ENCODE measurements around the gene BEND7. TPM values are rescaled to one million over a fixed set of nuclear protein-coding genes. Genes with fewer than 3 reads are reported as not detected.
"Not testable (repeated sequence)": the region's sequence is repeated elsewhere in the genome, so short reads cannot be mapped to it uniquely, and the experiment has no call there.

The BEND7 gene
- total RNA-seq, 1 donor from 2014 or later, result 18.3 TPM

DNA sequence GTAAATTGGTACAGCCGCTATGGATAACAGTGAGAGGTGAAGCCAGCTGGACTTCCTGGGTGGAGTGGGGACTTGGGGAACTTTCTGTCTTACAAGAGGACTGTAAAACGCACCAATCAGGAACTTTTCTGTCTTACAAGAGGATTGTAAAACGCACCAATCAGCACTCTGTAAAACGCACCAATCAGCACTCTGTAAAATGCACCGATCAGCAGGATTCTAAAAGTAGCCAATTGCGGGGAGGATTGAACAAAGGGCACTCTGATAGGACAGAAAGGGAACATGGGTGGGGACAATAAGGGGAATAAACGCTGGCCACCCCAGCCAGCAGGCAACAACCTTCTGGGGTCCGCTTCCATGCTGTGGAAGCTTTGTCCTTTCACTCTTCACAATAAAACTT is 100.9 kb downstream of the BEND7 start:
- not testable (repeated sequence) for DNase-seq (ENCODE audit: extremely low read depth, low read depth, low spot score)

DNA sequence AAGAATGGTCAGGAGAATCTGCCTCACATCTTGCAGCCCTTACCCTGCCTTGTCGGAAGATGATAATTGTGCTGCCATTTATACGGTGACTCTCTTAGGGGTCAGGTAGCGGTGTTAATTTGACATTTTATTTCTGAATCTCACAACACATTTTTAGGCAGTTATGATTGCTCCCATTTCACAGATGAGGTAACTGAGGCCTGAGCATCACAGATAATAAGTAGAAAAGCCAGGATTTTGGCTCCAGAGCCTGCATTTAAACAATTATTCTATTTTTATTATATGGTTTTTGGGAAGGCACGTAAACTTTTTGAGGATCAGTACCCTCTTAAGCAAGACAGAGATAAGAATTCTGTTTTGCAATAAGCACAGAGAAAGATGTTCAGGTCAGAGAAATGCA is 103.4 kb downstream of the BEND7 start:
- no peak for DNase-seq (ENCODE audit: extremely low read depth, low read depth, low spot score)

DNA sequence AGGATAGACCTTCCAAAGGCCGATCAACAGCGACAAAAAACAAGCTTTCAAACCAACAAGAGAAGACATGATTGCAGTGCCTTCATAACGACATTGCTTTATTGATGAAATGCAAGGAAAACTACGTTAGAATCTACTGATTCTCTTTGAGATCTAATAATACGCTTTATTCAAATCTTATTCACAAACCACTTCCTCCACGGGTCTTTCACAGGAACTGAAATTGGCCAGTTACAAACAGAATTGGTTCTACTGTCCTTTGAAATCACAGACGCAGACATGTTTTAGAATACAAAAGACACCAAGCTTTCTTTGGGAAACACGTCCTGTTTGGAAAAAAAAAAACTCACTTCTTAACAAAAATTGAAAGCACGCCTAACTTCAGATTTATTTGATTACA is 106.0 kb downstream of the BEND7 start:
- DNase-seq (ENCODE audit: extremely low read depth, low read depth, low spot score), result no peak

GRCh38 chr10:13421382-13421917 is 107.4 kb downstream of the BEND7 start:
- no peak for DNase-seq (ENCODE audit: extremely low read depth, low read depth, low spot score)

GRCh38 chr10:13420532-13421307 is 108.1 kb downstream of the BEND7 start:
- DNase-seq (ENCODE audit: extremely low read depth, low read depth, low spot score), result no peak

- no peak for DNase-seq (ENCODE audit: extremely low read depth, low read depth, low spot score)
Observed at GRCh38 chr10:13417459-13418126, 111.2 kb downstream of the BEND7 start.

GRCh38 chr10:13416760-13417159 is 112.1 kb downstream of the BEND7 start:
- DNase-seq (ENCODE audit: extremely low read depth, low read depth, low spot score), result no peak

DNA sequence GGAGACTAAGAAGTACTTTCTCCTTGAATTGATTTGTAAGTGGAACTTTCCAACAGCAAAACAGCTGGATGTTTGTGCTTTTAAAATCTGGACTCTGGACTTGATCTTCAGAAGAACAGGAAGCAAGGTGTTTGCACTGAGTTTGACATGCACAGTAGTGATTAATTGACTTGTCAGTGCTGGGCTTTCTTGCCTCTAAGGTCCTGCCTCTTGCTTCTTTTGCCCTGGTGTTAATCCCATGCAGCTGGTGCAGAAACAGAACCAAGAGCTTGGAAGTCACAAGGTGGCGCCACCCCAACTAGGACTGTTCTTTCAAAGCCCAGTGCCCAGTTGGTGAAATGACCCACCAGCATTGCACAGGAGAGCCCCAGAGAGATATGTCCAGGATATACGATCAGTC is 114.0 kb downstream of the BEND7 start:
- peak; percentile 5 for DNase-seq (ENCODE audit: extremely low read depth, low read depth, low spot score)

DNA sequence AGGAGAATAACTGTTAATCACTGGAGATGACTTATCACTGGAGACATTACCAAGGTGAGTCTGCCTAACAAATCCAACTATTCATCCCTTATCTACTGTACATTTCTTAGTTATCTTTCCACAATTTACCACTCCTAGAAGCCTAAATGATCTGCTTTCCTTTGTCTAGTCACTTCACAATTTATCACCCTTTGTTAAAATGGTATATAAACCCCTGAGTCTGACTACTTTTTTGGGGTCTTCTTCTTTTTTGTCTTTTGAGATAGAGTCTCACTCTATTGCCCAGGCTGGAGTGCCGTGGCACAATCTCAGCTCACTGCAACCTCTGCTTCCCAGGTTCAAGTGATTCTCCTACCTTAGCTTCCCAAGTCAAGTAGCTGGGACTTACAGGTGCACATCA is 114.7 kb downstream of the BEND7 start:
- DNase-seq (ENCODE audit: extremely low read depth, low read depth, low spot score), result no peak

- DNase-seq (ENCODE audit: extremely low read depth, low read depth, low spot score), result no peak
Observed at GRCh38 chr10:13412894-13413293, 115.9 kb downstream of the BEND7 start.

GRCh38 chr10:13404791-13405190 is 124.0 kb downstream of the BEND7 start:
- no peak for DNase-seq (ENCODE audit: extremely low read depth, low read depth, low spot score)

GRCh38 chr10:13404305-13404759 is 124.5 kb downstream of the BEND7 start:
- no peak for DNase-seq (ENCODE audit: extremely low read depth, low read depth, low spot score)

- DNase-seq (ENCODE audit: extremely low read depth, low read depth, low spot score), result not testable (repeated sequence)
Observed at GRCh38 chr10:13403426-13403825, 125.4 kb downstream of the BEND7 start.

GRCh38 chr10:13402021-13402420 is 126.8 kb downstream of the BEND7 start:
- DNase-seq (ENCODE audit: extremely low read depth, low read depth, low spot score), result no peak

DNA sequence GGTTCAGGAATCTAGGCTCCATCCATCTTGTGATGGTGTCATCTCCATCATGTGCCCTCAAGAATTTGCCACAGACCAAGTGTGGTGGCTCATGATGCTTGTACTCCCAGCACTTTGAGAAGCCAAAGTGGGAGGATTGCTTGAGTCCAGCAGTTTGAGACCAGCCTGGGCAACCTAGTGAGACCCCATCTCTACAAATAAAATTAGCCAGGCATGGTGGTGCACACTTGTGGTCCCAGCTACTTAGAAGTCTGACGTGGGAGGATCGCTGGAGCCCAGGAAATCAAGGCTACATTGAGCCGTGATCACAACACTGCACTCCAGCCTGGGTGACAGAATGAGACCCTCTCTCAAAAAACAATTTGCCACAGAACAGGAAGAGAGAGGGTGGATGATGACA is 127.7 kb downstream of the BEND7 start:
- DNase-seq (ENCODE audit: extremely low read depth, low read depth, low spot score), result no peak

DNA sequence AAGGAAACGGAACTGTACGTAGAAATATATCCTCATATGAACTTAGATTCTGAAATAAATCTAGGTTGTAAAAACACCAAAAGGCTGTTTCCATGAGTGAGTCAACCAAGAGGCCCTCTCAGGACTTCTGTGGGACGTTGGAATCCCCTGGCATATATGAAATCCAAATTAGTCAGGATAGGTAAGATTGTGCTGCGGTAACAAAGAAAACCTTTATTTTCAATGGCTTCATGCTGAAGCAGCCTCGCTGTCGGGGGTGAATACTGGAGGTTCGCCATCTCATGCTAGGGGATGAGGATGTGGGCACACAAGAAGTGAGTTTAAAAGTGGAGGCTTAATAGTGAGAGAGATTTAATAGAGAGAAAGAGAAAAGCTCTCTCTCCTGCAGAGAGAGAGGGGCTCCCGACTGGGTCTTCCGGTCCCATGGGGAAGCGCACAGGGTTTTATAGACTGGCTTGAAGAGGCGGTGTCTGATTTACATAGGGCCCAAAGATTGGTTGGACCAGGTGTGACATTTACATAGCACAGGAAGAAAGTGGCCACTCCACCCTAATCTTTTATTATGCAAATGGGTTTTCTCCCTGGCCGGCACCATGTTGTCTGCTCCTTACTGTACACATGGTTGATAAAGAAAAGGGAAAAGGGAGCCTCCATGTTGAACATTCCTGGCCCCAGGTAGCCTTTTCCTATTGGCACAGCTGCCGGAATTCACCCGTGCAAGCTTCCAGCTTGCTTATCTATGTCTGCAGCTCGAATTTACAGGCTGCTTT is 128.4 kb downstream of the BEND7 start:
- DNase-seq (ENCODE audit: extremely low read depth, low read depth, low spot score), result no peak

DNA sequence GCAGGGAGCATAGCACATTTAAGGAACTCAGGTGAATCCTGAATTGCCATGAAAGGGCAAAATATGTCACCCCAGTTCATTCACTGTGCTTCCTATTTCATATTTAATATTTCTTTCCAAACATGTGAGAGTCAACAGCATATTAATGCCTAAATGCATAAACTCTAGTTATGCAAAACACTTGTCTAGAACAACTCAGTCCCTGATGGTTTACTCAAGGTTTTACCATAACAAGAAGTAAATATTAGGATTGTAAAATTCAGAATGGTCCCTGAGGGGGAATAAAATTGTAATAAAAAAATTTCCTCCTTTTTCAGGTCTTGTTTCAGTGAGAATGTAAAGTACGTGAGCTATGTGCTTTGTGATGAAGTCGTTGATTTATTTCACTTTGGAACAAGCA is 129.1 kb downstream of the BEND7 start:
- DNase-seq (ENCODE audit: extremely low read depth, low read depth, low spot score), result no peak

DNA sequence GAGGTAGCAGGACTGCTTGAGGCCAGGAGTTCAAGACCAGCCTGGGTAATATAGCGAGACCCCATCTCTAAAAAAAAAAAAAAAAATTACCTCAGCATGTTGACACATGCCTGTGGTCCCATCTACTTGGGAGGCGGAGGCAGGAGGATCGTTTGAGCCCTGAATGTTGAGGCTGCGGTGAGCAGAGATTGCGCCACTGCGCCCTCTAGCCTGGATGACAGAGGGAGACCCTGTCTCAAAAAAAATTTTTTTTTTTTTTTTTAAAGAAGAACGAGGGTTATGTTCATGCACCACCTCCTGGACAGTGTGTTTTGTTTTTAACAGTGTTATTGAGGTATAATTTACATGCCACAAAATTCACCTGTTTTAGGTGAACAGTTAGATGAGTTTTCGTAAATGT is 129.6 kb downstream of the BEND7 start:
- DNase-seq (ENCODE audit: extremely low read depth, low read depth, low spot score), result no peak

DNA sequence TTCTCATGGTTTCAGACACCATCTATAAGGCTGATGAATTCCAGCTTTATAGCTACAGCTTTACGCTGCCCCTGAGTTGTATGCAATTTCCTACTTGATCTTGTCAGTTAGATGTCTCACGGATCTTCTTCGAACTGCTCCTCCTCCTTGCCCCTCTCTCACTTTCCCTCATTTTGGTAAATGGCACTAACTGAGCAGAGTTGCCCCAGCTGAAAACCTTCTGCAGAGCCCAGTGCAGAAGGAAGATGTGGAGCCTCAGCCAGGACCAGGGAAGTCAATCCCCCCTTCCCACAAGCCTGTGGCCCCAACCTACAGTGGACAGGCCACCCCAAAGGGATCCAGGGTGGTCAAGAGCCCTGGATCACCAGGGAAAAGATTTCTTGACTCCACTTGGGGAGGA is 131.8 kb downstream of the BEND7 start:
- no peak for DNase-seq (ENCODE audit: extremely low read depth, low read depth, low spot score)

DNA sequence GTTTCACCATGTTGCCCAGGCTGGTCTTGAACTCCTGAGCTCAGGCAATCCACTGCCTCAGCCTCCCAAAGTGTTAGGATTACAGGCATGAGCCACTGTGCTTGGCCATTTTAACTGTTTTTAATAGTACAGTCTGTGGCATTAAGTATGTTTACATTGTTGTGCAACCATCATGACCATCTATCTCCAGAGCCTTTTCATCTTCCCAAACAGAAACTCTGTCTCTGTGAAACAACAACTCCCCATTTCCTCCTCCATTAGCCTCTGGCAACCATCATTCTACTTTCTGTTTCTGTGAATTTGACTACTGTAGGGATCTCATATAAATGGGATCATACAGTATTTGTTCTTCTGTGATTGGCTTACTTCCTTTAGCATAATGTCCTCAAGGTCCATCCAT is 132.4 kb downstream of the BEND7 start:
- DNase-seq (ENCODE audit: extremely low read depth, low read depth, low spot score), result no peak

DNA sequence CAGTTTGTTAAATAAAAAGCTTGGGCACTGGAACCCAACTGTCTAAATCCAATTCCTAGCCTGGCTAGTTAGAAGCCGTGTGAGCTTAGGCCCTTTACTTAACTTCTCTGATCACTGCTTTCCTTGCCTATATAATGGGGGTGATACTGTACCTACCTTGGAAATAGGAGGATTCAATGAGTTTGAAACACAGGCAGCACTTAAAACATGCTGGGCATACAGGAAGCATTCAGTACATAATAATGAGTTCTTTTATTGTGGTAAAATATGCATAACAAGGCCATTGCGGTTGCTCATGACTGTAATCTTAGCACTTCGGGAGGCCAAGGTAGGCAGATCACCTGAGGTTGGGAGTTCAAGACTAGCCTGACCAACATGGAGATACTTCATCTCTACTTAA is 133.3 kb downstream of the BEND7 start:
- no peak for DNase-seq (ENCODE audit: extremely low read depth, low read depth, low spot score)
